ES-I3 (cell line): ENCODE measurements around the gene FSIP1.

Experiments used
- H3K36me3 ChIP-seq: 2 replicates; pipeline ENCODE4 v1.6.1; 2013; ENCODE audit warnings: mild to moderate bottlenecking, low read length, control low read depth, moderate library complexity; ENCODE audit not compliant: insufficient read depth
- H3K4me1 ChIP-seq: 2 replicates; pipeline ENCODE4 v1.6.1; 2013; ENCODE audit warnings: mild to moderate bottlenecking, control low read depth, low read length; ENCODE audit not compliant: insufficient read depth
- H3K9ac ChIP-seq: 2 replicates; pipeline ENCODE4 v1.6.1; 2013; ENCODE audit warnings: low read depth, mild to moderate bottlenecking, low read length, moderate library complexity
- H3K9me3 ChIP-seq: 2 replicates; pipeline ENCODE4 v1.6.1; 2013; ENCODE audit warnings: mild to moderate bottlenecking, low read length, moderate library complexity; ENCODE audit not compliant: control insufficient read depth, insufficient read depth

The FSIP1 gene

DNA sequence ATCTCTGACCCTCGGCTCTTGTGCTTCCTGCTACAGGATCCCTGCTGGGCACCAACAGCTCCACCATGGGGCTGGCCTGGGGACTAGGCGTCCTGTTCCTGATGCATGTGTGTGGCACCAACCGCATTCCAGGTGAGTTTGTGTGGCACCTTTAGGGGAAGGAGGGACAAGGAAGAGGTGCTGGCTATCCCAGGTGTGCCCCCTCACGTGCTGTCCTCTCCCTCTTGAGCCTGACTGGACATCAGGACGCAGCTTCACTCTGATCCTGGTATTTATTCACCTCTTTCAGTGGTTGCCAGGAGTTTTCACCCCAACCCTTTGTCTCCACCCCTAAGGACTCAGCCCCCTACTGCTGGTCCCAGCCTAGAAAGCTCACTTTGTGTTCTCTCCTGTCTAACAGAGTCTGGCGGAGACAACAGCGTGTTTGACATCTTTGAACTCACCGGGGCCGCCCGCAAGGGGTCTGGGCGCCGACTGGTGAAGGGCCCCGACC, 200.8 kb downstream of the FSIP1 start:
- peaks cover 16% of the 10 kb centered on the region for H3K4me1 ChIP-seq
- peaks cover 19% of the 10 kb centered on the region for H3K36me3 ChIP-seq
- peak overlapping the region; percentile 63; the same call in 1 of the 2 replicates for H3K9ac ChIP-seq
- no peaks in the 10 kb centered on the region for H3K9me3 ChIP-seq

DNA sequence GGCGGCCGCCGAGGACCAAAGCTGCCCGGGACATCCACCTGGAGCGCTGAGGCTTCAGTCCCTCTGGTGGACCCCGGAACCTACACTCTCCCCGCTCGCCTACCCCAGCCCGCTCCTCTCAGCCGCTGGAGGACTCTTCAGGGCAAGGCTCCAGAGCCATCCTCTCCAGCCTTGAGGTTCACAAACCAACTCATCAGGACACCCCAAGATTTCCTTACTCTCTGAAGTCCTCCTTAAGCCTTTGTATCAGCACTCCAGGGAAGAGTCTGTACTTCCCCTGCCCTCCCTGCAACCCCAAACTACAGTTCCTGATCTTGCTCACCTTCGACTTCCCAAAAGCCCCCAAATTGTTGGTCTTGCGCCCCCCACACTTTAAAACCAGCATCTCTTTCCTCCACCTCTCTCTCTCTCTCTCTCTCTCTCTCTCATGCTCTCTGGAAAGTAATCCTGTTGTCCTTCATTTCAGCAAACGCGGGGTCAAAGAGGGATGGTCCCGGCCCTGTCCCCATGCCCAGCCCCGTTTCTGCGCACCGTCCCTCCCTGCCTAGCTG, 201.3 kb downstream of the FSIP1 start:
- Histone ChIP-seq H3K36me3 (peaks cover 14% of the 10 kb centered on the region), H3K9me3 (no peaks in the 10 kb centered on the region), H3K4me1 (peaks cover 16% of the 10 kb centered on the region), H3K9ac (peak overlapping the region; percentile 63)

DNA sequence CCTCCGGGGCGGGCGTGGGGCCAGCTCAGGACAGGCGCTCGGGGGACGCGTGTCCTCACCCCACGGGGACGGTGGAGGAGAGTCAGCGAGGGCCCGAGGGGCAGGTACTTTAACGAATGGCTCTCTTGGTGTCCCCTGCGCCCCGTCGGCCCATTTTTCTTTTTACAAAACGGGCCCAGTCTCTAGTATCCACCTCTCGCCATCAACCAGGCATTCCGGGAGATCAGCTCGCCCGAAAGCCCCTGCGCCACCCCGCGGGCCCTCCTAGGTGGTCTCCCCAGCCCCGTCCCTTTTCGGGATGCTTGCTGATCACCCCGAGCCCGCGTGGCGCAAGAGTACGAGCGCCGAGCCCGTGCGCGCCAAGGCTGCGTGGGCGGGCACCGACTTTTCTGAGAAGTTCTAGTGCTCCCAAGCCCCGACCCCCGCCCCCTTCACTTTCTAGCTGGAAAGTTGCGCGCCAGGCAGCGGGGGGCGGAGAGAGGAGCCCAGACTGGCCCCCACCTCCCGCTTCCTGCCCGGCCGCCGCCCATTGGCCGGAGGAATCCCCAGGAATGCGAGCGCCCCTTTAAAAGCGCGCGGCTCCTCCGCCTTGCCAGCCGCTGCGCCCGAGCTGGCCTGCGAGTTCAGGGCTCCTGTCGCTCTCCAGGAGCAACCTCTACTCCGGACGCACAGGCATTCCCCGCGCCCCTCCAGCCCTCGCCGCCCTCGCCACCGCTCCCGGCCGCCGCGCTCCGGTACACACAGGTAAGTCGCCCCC, 202.0 kb downstream of the FSIP1 start, which contains the start of gene THBS1:
Gene THBS1, plus strand, starts transcription at position 595 of the 757 bp plus-strand sequence. CDS start 779 bp downstream, outside the sequence.
- peak within 1 kb of the TSS; percentile 63 for H3K9ac ChIP-seq
- peaks cover 9% of the 10 kb centered on the region for H3K36me3 ChIP-seq
- no peaks in the 10 kb centered on the region for H3K9me3 ChIP-seq
- H3K4me1 ChIP-seq = peaks cover 16% of the 10 kb centered on the region

DNA sequence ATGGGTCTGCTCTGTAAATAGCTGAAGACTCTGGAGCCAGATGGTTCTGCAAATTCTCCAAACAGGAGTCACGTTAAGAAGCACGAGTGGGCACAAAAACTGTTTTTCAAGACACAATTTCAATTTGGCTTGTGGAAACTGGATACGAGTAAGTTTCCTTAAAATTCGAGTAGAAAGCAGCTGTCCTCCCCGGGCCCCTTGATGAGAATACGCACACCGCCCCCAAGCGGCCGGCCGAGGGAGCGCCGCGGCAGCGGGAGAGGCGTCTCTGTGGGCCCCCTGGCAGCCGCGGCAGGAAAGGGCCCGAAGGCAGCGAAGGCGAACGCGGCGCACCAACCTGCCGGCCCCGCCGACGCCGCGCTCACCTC, 202.5 kb downstream of the FSIP1 start:
- H3K9ac ChIP-seq = peak overlapping the region; percentile 63
- peaks cover 9% of the 10 kb centered on the region for H3K36me3 ChIP-seq
- H3K9me3 ChIP-seq = no peaks in the 10 kb centered on the region
- H3K4me1 ChIP-seq = peaks cover 16% of the 10 kb centered on the region

DNA sequence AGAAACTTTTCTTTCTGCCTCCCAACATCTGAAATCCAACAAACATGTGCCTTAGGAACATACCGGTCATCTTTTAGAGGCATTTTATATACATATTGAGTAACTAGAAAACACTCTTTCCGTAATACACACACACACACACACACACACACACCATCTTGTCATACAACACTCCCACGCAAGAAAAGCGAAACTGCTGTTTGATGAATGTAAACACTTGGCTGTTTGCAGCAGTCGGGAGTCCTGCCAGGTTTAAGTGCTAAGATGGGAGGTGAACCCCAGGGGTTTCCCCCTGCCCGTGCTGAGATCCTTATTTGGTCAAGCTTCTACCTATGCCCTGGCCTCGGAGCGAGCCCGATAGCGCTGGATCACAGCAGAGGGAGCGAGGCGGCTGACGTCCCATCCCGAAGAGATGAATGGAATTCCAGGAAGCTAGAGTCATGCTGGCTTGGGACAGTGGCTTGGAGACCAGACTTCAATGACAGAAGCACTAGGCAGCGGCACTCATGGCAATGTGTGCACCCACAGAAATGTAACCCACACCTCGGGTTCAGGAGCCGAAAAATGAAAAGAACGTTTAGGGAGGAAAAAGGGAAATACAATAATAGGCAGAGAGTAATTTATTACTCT, 203.0 kb downstream of the FSIP1 start:
- H3K4me1 ChIP-seq = peaks cover 16% of the 10 kb centered on the region
- H3K36me3 ChIP-seq = peaks cover 6% of the 10 kb centered on the region
- H3K9me3 ChIP-seq = no peaks in the 10 kb centered on the region
- peak overlapping the region; percentile 63 for H3K9ac ChIP-seq

DNA sequence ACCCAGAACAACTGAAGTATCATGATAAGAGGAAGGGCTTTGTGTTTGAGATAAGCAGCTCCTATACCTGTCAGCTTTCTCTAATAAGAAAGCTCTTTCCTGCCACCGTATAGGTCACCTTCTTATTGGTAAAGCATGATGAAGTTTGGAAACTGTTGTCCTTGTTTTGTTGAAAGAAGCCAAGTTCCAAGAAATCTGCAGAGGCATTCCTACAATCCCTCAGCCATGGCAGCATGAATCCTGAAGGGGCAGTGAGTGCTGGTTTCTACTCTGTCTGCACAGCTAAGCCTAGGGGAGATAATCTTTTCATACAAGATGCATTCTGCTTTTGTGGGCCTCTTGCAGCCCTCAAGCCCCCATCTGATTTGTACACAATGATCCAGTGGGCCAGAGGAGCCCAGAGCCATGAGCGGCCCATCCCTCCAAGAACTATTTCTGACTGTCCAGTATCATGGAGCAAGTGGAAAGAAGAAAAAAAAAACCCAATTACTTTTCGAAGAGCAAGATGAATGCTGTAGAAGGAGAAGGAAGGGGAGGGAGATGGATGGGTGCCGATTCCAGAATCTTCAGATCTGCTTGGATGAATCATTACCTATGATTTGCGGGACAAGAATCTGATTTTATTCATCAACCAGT, 203.7 kb downstream of the FSIP1 start:
- peaks cover 5% of the 10 kb centered on the region; the same call in 1 of the 2 replicates for H3K36me3 ChIP-seq
- H3K4me1 ChIP-seq = peaks cover 16% of the 10 kb centered on the region
- no peaks in the 10 kb centered on the region; the same call in 1 of the 2 replicates for H3K9me3 ChIP-seq
- no peak overlapping the region; the same call in 1 of the 2 replicates for H3K9ac ChIP-seq

DNA sequence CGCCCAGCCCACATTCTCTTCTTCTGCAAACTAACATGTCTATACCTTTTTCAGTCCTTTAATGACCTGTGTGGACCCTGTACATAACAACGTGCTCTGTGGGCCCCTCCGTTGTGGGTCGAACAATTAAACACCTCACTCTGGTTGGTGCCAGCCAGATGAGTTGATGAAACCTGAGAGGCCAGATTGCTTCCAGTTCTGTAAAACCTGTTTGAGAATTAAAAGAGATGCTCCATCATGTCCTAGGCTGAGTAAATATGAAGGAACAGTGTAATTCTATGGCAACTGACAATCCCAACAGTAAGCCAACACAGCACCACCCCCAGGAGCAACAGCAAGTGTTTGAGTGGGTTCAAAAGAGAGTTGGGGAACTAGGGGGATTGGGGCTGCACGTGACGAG, 207.5 kb downstream of the FSIP1 start:
- H3K36me3 ChIP-seq = no peaks in the 10 kb centered on the region

DNA sequence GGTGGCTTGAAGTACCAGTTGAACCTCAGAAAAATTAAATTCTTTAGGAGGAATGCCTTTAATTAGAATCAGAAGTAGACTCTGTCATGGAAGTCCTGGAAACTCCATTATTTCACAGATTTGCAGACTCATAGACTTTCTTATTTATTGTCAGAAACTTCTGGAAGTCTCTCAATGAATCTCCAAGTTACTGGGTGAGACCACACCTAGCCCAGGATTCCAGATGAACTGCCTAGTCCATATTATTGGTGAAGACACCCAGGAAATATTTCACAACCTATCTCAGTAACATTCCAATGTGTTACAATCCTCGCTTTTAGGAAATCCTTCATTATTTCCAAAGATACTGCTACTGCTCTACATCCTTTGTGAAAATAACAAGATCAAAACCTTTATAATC, 208.2 kb downstream of the FSIP1 start:
- H3K4me1 ChIP-seq = peaks cover 9% of the 10 kb centered on the region
- H3K9me3 ChIP-seq = no peaks in the 10 kb centered on the region; the same call in 1 of the 2 replicates
- H3K36me3 ChIP-seq = no peaks in the 10 kb centered on the region
- H3K9ac ChIP-seq = no peak overlapping the region

More for the DNA sequence above, 207.5 kb downstream of the FSIP1 start:
- Histone ChIP-seq H3K9ac (no peak overlapping the region), H3K9me3 (no peaks in the 10 kb centered on the region; the same call in 1 of the 2 replicates), H3K4me1 (peaks cover 9% of the 10 kb centered on the region)

DNA sequence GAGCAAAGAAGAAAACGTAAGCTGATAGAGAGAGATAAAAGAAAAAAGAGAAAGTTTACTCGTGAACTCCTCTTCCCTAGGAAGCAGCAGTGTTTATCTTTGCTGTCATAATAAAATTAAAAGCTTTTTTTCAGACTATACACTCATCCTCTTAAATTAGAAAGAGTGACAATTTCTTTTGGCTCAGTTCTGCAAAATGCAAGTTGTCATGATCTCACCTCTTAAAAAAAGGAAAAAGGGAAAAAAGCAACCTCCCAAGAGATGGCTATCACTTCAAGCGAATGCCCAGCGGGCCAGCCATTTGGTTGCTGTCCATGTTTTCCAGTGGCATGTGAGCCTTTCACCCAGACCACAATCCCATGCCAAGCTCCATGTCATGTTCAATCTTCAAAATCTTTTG, 208.8 kb downstream of the FSIP1 start:
- no peak overlapping the region for H3K9ac ChIP-seq
- H3K36me3 ChIP-seq = no peaks in the 10 kb centered on the region
- H3K9me3 ChIP-seq = no peaks in the 10 kb centered on the region; the same call in 1 of the 2 replicates
- peaks cover 4% of the 10 kb centered on the region for H3K4me1 ChIP-seq

DNA sequence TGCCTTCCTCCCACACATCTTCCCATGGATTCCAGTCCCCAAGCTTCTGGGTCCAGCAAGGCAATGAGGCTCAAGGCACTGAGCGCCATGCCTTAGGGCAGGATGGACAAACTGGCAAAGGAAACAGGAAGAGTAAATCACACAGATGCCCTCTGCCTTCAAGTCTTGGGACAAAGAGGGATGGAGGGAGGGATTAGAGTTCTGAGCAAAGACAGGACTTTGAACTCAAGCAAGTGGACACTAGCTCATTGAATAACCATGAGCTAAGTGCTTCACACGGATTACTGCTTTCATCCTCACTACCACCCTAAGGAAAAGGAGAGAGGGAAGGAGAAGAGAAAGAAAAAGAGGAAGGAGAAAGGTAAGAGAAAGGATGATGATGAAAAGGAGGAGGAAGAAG, 209.4 kb downstream of the FSIP1 start:
- Histone ChIP-seq H3K9me3 (no peaks in the 10 kb centered on the region; the same call in 1 of the 2 replicates), H3K36me3 (no peaks in the 10 kb centered on the region), H3K9ac (no peak overlapping the region)

DNA sequence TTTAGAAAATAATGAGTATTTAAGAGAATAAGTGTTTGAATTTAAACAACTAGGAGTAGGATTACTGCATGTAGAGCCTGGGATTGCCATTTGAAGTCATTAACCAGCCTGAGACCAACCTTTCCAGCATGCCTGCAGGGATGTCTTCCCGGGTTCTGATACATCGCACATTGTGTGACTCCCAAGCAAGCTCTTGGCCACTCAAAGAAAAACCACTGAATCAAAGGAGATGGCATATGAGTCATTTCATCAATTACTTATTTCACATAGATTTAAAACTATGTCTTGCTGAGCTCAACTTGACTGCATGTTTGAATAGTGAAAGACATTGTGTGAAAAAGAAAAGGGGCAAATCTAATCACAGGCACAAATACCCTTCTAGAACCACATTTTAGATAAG, 216.8 kb downstream of the FSIP1 start:
- Histone ChIP-seq H3K4me1 (no peaks in the 10 kb centered on the region), H3K9ac (no peak overlapping the region), H3K9me3 (no peaks in the 10 kb centered on the region), H3K36me3 (no peaks in the 10 kb centered on the region)

More for the DNA sequence above, 209.4 kb downstream of the FSIP1 start:
- no peaks in the 10 kb centered on the region for H3K4me1 ChIP-seq

DNA sequence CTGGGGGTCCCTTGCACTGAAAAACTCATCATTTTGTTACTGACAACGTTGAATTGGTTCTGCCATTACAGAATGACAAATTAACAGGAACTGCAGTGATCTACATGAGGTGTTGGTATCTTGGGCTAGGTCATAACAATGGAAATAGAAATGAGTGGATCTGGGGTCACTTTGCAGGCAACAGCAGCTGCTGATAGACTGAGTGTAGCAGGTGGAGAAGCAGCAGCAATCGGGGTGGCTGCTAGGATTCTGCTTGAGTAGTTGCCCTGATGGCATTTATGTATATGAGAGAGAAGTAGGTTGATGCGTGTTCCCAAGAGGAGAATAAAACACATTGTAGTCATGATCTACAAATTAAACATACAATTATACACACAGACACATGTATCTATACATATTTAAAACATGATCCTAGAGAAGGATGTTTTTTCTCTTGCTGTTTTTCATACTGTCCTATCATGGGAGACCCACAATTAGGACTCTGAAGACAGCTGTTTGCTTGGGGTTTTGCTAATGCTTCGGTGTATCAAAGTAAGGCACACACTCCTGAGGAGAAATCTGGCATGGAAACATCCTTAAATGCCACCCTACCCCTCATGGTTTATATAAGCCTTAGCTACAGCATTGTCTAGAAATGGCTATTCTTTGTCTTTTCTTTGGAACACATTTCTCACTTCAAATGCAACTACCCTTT, 217.5 kb downstream of the FSIP1 start:
- H3K36me3 ChIP-seq = no peaks in the 10 kb centered on the region
- H3K9me3 ChIP-seq = no peaks in the 10 kb centered on the region
- no peak overlapping the region for H3K9ac ChIP-seq
- H3K4me1 ChIP-seq = no peaks in the 10 kb centered on the region

DNA sequence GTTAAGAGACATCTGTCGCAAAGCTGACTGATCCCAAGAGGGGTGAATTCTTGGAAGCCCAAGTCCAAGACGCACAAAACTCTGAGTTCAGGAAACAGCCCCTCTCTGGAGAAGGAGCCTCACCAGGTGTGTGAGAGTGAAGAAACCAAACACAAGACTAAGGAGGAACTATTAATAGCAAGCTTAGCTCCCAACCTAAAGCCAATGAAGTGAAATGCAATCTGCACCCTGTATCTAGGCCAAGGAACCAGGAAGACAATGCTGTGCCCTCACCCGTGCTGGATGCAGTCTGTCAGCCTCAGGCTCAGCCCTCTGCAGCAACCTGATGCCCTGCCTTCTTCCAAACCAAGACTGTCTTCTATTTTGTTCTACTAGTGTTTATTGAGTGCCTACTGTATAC, 224.2 kb downstream of the FSIP1 start:
- no peaks in the 10 kb centered on the region; the same call in 1 of the 2 replicates for H3K4me1 ChIP-seq
- H3K36me3 ChIP-seq = no peaks in the 10 kb centered on the region
- H3K9me3 ChIP-seq = no peaks in the 10 kb centered on the region
- H3K9ac ChIP-seq = no peak overlapping the region

DNA sequence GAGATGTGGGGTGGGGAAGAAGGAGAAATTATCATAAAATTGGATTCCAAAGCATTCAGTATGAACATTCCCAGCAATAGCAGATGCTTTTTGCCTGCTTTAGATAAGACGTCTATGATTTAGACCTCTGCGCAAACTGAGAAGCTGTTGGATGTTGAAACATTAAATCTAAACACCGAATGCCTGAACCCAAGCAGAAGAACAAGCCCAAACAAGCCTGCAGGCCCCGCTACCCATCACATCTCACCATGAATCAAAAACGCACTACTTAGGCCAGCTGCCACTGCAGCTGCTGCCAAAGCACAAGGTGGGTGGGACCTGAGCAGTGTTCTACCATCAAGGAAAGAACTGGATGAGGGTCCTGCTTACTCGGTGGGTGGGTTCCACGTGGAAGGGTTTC, 226.2 kb downstream of the FSIP1 start:
- no peaks in the 10 kb centered on the region for H3K9me3 ChIP-seq
- no peak overlapping the region for H3K9ac ChIP-seq
- no peaks in the 10 kb centered on the region; the same call in 1 of the 2 replicates for H3K4me1 ChIP-seq
- no peaks in the 10 kb centered on the region for H3K36me3 ChIP-seq
